Lower lobe of right lung (tissue), 2 donors: Measurements from ENCODE around the gene RASSF6. TPM values are rescaled to one million over a fixed set of nuclear protein-coding genes. Genes with fewer than 3 reads are reported as not detected.

Source experiments
- ATAC-seq, 2 donors: fragments of 200-7000 bp; cut with Tn5 transposase; one replicate each; pipeline ENCODE4 v1.9.1; 2020 to 2022; ENCODE audit warnings: mild to moderate bottlenecking in 2 of 2, moderate library complexity in 2 of 2
- DNase-seq: peaks from one replicate; pipeline ENCODE4 v3.0.0-alpha.2; 2020
- H3K27ac ChIP-seq: fragments of 200-600 bp; one replicate; pipeline ENCODE4 v1.8.0; 2022
- H3K27me3 ChIP-seq: fragments of 200-600 bp; one replicate; pipeline ENCODE4 v1.8.0; 2022; ENCODE audit warnings: low read depth
- H3K36me3 ChIP-seq: fragments of 200-600 bp; one replicate; pipeline ENCODE4 v1.8.0; 2022; ENCODE audit warnings: mild to moderate bottlenecking
- H3K4me1 ChIP-seq: fragments of 200-600 bp; one replicate; pipeline ENCODE4 v1.8.0; 2022
- H3K4me3 ChIP-seq: fragments of 200-600 bp; one replicate; pipeline ENCODE4 v1.8.0; 2022; ENCODE audit warnings: mild to moderate bottlenecking
- H3K9me3 ChIP-seq: fragments of 200-600 bp; one replicate; pipeline ENCODE4 v1.8.0; 2022
- intact Hi-C: fragments of 100-400 bp; cut with DNase I; formaldehyde crosslinking; loops from one replicate; pipeline ENCODE4 v1.11.0; 2022
- total RNA-seq: library from RNA; stranded (reverse); fragmentation: NEBNext Ultra II Directional; extraction: Animal tissue kit (Norgen Biotek cat#: 25700); gene quantifications from one replicate; pipeline ENCODE4 v1.2.1, GENCODE V29; 2021
- TF ChIP-seq, protein P1 (sequence below): fragments of 200-600 bp; IDR thresholded peaks from one replicate; pipeline ENCODE4 v1.8.0; 2022; ENCODE audit warnings: antibody characterized with exemption, mild to moderate bottlenecking
- donor health status: DM: no; HTN: yes; CAD: no; lungs with severe emphysema.

Gene RASSF6
- total RNA-seq, 1 donor from 2014 or later = 1.9 TPM

DNA sequence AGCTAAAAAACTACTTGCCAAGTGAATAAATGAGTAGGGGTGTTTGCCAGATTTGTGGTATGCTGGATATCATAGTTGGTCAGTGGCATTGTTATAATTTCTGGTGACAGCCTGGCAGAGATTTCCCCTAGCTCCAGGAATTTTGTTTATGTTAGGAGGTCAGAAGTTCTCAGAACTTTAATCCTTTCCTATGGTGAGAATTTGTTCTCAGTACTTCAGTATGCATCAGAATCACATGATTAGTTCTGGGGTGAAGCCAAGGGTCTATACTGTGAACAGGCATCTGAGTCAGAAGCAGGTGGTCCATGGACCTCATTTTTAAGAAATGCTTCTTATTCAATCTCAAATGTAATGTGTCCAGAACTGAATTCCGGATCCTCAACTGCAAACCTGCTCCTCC lies 10.5 kb downstream of the RASSF6 start:
- Histone ChIP-seq H3K4me1 (no peaks in the 10 kb centered on the region), H3K27ac (no peak overlapping the region), H3K27me3 (no peaks in the 10 kb centered on the region), H3K4me3 (no peak overlapping the region), H3K36me3 (no peaks in the 10 kb centered on the region), H3K9me3 (no peaks in the 10 kb centered on the region)
- intact Hi-C loops = no loop called here
- TF ChIP-seq, protein P1, sequence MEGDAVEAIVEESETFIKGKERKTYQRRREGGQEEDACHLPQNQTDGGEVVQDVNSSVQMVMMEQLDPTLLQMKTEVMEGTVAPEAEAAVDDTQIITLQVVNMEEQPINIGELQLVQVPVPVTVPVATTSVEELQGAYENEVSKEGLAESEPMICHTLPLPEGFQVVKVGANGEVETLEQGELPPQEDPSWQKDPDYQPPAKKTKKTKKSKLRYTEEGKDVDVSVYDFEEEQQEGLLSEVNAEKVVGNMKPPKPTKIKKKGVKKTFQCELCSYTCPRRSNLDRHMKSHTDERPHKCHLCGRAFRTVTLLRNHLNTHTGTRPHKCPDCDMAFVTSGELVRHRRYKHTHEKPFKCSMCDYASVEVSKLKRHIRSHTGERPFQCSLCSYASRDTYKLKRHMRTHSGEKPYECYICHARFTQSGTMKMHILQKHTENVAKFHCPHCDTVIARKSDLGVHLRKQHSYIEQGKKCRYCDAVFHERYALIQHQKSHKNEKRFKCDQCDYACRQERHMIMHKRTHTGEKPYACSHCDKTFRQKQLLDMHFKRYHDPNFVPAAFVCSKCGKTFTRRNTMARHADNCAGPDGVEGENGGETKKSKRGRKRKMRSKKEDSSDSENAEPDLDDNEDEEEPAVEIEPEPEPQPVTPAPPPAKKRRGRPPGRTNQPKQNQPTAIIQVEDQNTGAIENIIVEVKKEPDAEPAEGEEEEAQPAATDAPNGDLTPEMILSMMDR = no peak
- DNase-seq (no peak), ATAC-seq (no peak)

DNA sequence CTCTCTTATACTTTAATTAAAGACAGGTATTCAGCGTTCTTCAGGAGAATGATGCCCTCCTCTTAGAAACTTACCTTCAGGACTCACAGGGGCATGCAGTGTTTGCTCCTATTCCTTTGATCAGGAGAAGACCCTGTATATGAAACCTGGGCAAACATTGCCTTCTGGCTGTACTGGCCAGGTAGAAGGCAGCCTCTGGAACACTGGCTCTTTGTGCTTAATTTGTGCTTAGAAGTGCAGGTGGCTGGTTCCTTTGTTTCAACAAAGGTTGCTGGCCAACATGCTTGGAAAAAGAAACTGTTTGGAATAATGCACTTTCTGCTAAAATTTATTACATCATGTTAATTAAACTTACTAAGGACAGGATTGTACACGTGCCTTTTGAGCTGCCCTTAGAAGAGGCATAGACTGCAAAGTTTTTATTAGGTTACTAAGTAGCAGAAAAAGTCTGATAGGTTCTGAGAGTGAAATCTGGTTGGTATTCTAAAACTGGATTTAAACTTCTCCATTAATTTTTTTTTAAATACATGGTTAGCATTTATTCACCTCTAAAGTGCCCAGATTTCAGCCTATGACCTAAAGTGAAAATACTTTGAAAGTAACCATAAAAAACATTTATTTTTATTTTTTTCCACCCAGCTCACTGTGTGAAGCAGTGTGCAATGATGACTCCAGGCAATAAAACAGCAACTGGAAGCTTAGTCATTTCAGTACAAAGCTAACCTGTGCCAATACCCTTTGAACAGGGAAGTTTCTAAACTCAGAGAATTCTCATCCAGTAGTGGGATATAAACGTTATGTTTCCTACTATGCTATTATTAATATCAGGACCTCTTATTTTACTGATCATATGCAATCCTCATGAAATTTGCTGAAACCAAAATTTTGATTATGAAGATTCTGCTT lies 11.3 kb downstream of the RASSF6 start:
- no peaks in the 10 kb centered on the region for H3K9me3 ChIP-seq
- H3K36me3 ChIP-seq = no peaks in the 10 kb centered on the region
- H3K4me1 ChIP-seq = no peaks in the 10 kb centered on the region
- TF ChIP-seq, protein P1 = no peak
- H3K4me3 ChIP-seq = no peak overlapping the region
- H3K27me3 ChIP-seq = no peaks in the 10 kb centered on the region
- ATAC-seq (no peak), DNase-seq (no peak)
- H3K27ac ChIP-seq = no peak overlapping the region
- intact Hi-C loops = no loop called here

DNA sequence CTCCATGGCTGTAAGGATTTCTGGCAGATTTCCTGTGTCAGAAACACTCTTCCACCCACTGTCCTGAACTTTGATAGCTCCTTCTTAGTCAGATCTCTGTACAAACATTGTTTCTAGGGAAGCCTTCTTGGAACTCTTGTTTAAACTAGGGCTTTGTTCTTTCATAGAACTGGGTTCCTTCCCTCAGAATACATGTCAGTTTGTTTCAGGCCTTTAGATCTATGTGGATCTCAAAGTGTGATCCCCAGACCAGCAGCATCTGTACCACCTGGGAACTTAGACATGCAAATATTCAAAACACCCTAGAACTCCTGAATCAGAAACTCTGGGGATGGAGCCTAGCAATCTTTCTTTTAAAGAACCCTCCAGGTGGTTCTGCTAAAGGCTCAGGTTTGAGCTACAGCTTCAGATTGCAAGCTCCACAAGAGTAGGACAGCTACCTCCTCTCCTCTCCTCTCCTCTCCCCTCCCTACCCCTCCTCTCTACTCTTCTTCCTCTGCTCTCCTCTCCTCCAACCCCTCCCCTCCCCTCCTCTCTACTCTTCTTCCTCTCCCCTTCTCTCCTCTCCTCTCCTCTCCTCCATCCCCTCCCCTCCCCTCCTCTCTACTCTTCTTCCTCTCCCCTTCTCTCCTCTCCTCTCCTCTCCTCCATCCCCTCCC lies 12.7 kb downstream of the RASSF6 start:
- ATAC-seq (no peak), DNase-seq (no peak)
- Histone ChIP-seq H3K4me3 (no peak overlapping the region), H3K36me3 (no peaks in the 10 kb centered on the region), H3K9me3 (no peaks in the 10 kb centered on the region), H3K4me1 (no peaks in the 10 kb centered on the region), H3K27ac (no peak overlapping the region), H3K27me3 (no peaks in the 10 kb centered on the region)
- TF ChIP-seq, protein P1 = no peak
- intact Hi-C loops = no loop called here

DNA sequence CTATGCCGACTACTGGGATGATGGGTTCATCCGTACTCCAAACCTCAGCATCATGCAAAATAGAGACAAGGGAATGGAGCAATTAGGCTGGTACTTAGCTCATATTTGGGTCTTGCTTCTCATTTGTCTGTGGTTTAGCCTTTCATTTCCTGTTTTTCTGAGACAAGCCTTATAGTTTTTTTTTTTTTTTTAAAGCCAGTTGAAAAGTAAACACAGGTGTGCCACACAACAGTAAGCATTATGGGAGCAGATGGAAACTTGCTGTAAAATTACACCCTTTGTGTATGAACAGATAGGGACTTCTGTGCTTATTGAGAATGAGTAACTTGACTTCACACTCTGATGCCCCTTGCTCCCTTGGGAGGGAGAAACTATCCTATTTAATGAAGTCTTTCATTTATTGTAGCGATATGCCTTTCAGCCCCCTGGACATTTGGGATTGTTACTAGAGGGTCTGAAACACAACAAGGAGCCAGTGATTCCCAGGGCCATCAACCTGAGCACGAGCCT lies 13.7 kb downstream of the RASSF6 start:
- intact Hi-C loops = no loop called here
- Histone ChIP-seq H3K27ac (no peak overlapping the region), H3K36me3 (no peaks in the 10 kb centered on the region), H3K4me3 (no peak overlapping the region), H3K4me1 (no peaks in the 10 kb centered on the region), H3K9me3 (no peaks in the 10 kb centered on the region), H3K27me3 (no peaks in the 10 kb centered on the region)
- DNase-seq = no peak
- no peak for ATAC-seq
- TF ChIP-seq, protein P1 = no peak

DNA sequence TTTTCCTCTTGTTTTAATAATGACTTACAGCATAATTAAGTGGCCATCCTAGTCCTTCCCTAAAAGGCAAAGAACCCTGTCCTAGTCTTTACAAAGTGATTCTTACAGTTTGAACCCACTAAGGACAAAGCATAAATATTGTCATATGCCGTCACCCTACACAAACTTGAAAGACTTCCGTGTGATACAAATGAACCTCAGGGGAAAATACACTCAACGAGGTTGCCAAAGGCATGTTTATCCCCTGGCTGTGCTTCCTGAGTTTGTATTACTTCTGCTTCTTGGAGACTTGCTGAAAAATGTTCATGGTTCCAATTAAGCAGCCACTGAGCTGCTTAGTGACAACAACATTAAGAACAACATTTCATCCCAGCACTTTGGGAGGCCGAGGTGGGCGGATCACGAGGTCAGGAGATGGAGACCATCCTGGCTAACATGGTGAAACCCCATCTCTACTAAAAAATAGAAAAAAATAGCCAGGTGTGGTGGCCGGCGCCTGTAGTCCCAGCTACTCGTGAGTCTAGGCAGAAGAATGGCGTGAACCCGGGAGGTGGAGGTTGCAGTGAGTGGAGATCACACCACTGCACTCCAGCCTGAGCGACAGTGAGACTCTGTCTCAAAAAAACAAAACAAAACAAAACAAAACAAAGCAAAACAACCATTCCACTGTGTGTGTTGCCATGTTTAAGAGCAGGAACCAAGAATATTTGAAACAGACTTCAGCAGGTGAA lies 16.2 kb downstream of the RASSF6 start:
- Histone ChIP-seq H3K4me1 (peaks cover 3% of the 10 kb centered on the region), H3K4me3 (no peak overlapping the region), H3K27ac (no peak overlapping the region), H3K9me3 (no peaks in the 10 kb centered on the region), H3K36me3 (no peaks in the 10 kb centered on the region), H3K27me3 (no peaks in the 10 kb centered on the region)
- DNase-seq (no peak), ATAC-seq (no peak)
- intact Hi-C loops = no loop called here
- TF ChIP-seq, protein P1 = no peak
